H4 (cell line): ENCODE measurements around the gene MAPRE2. TPM values are rescaled to one million over a fixed set of nuclear protein-coding genes. Genes with fewer than 3 reads are reported as not detected.
A peak's percentile ranks its signal among the peaks of the same experiment; 100 is the strongest.
"Not testable (repeated sequence)": the region's sequence is repeated elsewhere in the genome, so short reads cannot be mapped to it uniquely, and the experiment has no call there.

Experiments used
- DNase-seq: peaks from one replicate; pipeline ENCODE4 v3.0.0-alpha.2; 2015; ENCODE audit warnings: low spot score
- total RNA-seq: library from RNA; depleted of rRNA; stranded (reverse); fragments of >200 nt; shearing (Covaris generic); gene quantifications from 2 replicates; pipeline ENCODE4 v1.2.3, GENCODE V29; 2014

Gene MAPRE2
- total RNA-seq, 1 experiment from 2014 or later, result 32.6 TPM

DNA sequence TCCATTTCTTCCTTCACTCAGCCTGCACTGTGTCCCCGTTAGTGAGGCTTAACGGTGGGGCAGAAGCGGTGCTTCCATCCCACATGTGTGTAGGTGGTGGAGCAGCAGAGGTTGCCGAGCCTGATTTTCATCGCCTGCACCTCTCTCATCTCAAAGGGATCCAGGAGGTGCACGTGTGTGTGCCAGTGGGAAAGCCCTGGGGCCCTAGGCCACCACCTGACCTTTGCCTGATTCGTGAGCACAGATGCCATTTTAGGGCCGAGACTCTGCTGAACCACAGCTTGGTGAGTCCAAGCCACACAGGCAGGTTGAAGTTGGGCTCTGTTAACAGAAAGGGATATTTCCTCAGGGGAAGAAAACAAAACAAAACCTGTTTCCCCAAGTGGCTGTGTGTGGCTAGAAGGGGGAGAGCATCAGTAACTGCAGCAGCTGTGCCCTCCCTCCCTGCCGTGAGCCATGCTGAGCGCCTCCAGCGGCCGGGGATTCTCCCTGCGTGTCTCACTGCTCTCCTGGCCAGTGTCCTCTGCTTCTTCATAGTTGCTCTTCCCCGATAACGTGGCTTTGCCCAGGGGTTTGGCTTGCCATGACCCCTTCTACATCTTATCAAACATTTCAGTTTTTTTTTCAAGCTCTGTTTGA is 81.5 kb downstream of the MAPRE2 start:
- no peak for DNase-seq

DNA sequence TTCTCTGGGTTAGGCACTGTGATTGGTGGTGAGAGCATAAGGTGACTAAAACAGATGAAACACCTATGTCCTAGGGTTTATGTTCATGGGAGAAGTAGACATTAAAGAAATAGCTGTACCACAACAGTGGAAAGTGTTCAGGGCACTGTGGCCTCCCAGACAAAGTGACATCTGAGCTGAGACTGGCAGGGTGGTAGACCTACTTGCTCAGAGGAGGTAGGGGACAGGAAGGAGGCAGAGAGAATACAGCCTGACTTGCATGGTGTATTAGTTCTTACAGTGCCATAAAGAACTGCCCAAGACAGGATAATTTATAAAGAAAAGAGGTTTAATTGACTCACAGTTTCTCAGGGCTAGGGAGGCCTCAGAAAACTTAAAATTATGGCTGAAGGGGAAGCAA is 82.6 kb downstream of the MAPRE2 start:
- no peak for DNase-seq

DNA sequence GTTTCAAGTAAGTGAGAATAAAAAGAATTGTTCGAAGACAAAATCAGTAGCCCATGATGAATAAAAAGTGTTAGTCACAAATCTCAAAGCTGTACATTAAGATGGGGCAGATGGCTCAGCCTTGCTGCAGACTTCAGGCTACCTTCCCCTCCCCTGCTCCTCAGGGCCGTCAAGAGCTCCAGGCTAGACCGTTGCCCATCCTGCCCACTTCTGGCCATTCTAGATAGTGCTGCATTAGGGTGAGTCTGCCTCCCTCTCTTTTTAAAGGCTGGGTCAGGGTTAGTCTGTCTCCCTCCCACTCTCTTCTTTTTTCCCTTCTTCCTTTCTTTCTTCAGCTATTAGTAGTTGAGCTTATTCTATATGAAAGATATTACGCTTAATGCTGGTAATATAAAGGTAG is 86.0 kb downstream of the MAPRE2 start:
- DNase-seq, result no peak

- no peak for DNase-seq
Observed at GRCh38 chr18:35128675-35129074, 87.5 kb downstream of the MAPRE2 start.

- no peak for DNase-seq
Observed at GRCh38 chr18:35130236-35130635, 89.0 kb downstream of the MAPRE2 start.

DNA sequence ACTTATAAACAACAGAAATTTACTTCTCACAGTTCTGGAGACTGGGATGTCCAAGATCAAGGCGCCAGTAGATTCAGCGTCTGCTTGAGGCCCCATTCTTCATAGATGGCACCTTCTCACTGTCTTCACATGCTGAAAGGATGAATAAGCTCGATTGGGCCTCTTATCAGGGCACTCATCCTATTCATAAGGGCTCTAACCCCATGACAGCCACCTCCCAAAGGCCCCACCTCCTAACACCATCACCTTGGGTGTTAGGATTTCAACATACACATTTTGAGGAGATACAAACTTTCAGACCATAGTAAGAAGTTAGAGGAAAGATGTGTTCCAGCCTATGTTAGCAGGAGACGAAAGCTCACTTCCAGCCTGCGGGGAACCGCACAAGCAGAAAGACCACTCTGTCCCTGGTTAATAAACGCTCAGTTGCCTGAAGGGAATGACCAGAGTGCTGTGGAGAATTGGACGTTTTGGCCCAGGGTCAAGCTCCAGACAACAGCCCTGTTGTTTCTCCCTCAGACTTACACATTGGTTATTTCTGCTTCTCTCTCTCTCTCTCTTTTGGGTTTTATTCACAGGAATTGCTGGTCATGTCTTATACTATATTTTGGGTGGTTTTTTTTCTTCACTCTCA is 90.3 kb downstream of the MAPRE2 start:
- DNase-seq, result no peak

DNA sequence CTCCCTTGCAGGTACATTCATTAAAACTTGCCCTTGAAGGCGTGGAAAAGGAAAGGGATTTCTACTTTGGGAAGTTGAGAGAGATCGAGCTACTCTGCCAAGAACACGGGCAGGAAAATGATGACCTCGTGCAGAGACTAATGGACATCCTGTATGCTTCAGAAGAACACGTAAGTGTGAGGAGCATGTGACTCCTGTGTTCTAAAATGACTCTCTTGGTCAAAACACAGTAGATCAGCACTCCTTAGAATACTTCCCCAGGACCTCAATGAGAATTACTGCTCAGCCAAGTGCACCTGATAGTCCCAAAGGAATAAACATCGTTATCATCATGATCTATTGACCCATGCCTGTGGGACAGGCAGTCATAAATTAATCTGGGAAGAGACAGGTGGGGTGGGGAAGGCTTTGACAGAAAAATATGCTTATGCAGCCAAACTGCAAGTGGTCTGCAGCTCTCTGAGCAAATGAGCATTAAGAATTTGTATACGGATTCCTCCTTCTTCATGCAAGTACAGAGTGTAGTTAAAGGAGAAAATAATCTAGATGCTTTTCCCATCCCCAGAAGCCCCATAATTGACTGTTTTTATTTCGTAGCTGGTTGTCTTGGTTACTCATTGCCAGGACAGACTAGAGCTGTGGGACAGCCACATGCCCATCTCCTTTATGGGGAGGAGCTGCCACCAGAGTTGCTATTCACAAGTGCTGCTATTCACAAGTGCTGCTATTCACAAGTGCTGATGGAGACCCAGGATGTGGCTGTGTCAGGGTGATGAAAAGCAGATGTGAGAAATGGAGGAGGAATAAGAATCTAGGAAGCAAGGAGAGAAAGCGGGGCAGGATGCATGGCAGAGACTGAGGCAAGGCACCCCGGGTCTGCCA is 91.0 kb downstream of the MAPRE2 start:
- DNase-seq, result no peak

DNA sequence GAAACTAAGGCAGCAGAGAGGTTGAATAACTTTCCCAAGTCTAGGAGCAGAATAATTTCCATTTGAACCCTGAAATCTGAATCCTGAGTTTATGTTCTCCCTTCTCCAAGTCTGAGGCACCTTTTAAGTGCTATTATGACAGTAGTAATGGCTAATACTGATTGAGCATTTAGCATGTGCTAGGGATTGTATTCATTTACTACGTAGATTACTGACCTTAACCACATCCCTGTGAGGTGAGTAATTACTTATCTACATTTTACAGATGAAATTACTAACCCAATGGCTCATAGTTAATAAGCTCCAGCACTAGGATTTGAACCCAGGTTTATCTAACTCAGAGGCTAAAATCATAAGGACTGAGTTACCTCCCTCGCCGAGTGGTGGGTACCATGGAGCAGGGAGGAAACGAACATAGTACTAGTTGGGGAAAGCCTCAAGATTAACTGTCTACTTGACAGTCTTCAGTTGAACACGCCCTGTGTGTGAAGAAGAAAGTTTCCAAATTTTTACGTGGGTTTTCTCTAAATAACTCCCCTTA is 93.0 kb downstream of the MAPRE2 start:
- no peak for DNase-seq

GRCh38 chr18:35134791-35135531 is 93.7 kb downstream of the MAPRE2 start:
- no peak for DNase-seq

DNA sequence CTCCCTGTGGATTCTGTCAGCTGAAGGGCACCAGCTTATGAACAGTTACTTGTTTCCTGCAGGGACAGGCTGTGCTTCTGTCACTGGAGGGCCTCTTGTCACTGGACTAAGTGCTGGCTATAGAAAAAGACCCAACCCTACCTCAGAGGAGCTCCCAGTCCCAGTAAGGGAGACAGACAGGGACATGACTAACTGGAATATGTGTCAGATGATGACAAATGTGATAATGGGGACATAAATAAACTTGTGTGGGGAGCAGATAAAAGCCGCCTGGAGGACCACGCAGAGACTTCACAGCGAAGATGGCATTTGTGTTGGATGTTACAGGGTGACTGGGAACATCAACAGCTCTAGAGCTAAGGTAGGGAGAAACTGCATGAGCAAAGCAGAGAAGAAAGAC is 95.0 kb downstream of the MAPRE2 start:
- DNase-seq, result no peak

DNA sequence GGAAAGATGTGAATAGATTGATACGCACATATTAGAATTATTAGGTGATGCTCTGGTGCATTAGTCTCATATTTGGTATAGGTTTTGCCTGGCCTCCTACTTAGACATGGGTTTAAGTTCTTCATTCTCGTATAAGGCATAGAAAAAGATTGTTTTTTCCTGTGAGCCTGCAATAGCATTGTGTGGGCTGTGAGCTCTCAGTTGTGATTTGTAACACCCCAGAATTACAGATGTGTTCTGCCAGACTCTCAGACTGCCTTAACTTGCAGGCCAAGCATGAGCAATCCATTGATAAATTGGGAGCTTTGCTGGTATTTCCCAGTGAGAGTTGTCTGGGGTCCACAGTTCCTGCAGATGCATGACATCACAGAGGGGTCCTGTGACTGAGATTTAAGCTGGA is 95.7 kb downstream of the MAPRE2 start:
- DNase-seq, result no peak

DNA sequence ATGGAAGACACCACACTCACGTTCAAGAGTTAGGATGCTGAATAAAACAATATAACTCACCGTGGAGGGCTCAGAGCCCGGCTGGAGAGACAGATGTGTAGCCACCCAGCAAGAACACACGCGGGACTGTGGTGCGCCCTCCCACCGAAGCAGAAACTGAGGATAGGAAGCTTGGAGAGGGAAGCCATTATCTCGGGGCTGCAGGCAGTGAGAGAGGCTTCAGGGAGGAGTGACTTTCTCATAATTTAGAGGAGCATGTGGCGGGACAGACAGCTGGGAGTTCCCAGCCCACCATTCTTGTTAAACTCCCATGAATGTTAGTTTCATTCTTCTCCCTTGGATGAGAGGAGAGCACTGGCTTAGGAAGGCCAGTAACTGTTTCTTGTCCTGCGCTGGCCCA is 96.4 kb downstream of the MAPRE2 start:
- DNase-seq, result no peak

GRCh38 chr18:35138773-35139172 is 97.6 kb downstream of the MAPRE2 start:
- no peak for DNase-seq

DNA sequence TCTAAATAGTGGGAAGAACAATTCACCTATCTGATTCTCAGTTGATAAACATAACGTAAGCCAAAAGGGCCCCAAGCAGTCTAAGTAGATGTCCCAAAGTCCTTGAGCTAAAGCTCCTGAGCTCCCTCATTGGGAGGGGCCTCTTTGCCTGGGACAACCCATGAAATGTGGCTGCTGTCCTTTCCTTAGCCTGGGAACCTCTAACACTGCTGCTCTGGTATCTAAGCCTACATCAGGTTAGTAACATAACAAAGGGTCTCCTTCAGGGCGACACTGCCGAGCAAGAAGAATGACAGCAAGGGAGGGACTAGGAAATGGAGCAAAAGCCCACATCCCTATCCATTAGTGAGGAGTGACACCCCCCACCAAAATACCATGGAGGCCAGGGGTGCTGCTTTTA is 98.3 kb downstream of the MAPRE2 start:
- DNase-seq, result no peak

DNA sequence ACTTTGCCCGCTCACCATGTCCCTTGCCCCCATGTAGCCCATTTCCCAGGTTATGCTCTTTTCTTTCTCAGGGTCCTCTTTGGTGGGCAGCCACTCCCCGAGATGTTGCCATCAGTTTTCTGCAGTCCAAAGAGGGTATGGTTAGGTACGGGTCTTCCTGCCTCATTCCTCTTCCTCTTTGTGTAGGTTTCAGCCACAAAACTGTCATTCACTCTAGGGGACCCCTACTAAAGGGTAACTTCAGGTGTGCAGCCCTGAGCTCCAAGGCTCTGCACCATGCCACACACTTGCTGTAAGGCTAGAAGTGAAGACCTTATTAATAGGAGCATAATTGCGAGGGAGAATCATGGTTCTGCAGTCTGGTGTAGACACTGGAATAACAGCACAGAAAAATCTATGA is 99.9 kb downstream of the MAPRE2 start:
- DNase-seq, result no peak

DNA sequence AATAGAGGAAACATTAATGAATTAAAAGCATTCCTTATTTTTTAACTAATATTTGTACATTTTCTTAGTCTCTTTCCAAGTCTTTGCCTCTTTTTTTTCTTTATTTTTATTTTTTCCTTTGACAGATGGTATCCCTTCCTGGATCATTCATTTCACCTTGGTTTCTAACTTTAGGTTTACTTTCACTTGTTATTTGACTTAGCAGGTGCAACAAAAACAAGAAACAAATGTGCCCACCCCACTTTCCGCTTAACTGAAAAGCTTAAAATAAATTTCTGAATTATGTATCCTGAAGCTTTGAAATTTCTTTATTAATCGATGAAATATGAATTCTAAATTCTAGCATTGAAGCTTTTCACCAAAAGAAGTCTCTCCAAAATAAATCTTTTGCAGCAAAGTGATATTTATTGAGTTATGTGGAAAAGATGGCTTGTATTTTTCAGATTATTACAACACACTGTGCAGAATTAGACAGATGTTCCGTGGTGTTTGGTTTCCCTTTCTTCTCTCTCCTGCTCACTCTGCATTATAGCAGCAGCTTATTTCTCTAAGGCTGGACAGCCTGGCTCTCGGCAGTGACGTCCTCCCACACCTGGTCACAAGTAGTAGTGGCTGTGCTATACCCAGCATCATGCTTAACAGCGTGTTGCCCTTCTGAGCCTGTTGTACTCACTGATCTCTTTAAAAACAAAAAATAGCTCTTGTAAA is 100.5 kb downstream of the MAPRE2 start:
- DNase-seq, result no peak

- no peak for DNase-seq
Observed at GRCh38 chr18:35142275-35142615, 101.0 kb downstream of the MAPRE2 start.

- peak; percentile 32 for DNase-seq
Observed at GRCh38 chr18:35143622-35144596, 102.7 kb downstream of the MAPRE2 start.

- DNase-seq, result no peak
Observed at GRCh38 chr18:35144698-35145097, 103.5 kb downstream of the MAPRE2 start.

GRCh38 chr18:35150195-35150594 is 109.0 kb downstream of the MAPRE2 start:
- DNase-seq, result not testable (repeated sequence)
